AG08395 (cell line): ENCODE results near the gene TAB2.
"Not testable (repeated sequence)": the region's sequence is repeated elsewhere in the genome, so short reads cannot be mapped to it uniquely, and the experiment has no call there.

Experiments
- DNase-seq: peaks from one replicate; pipeline ENCODE4 v3.0.0; 2012; ENCODE audit warnings: mixed read lengths, low spot score

The TAB2 gene

GRCh38 chr6:149444360-149445094, 127.0 kb downstream of the TAB2 start:
- DNase-seq, result not testable (repeated sequence)

DNA sequence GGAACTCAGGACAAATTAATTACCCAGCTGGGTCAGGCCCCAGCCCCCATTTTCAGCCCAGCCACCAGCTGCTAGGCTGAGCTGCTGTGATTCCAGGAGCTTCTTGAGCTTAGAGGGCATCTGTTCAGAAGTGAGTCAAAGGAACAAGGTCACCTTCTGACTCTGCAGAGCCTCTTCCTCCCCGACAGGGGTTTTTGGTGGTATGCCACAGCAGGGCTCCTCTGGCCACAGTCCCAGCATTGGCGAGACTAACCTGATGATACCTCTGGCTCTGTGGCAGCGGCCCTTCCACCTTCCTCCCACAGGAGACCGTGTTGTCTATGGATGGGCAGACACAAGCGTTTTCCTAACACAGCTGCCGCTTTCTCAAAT, 127.6 kb downstream of the TAB2 start:
- no peak for DNase-seq

GRCh38 chr6:149445573-149445972, 128.1 kb downstream of the TAB2 start:
- no peak for DNase-seq

DNA sequence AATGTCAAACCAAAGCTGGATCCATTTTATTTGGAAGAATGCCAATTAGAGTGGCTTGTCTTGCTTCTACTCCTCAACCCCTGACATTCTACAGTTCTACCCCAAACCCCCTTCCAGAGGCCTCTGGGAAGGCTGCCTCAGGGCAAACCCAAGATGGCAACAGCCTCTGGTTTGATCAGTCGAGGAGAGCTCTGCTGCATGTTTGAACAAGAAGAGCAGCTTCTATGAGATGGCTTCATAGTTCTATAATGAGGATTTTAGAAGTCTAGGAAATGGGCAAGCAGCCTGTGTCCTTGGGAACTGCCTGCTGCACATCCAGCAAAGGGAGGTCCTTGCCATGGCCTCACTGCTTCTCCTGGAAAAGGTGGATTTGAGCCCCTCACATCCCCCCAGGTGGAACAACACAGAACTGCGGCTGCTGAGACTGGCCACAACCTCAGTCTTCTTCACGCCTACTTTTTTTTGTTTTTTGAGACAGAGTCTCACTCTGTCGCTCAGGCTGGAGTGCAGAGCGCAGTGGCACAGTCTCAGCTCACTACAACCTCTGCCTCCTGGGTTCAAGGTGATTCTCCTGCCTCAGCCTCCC, 129.4 kb downstream of the TAB2 start:
- no peak for DNase-seq

GRCh38 chr6:149448821-149449453, 131.4 kb downstream of the TAB2 start:
- DNase-seq, result no peak

- no peak for DNase-seq
Measured at GRCh38 chr6:149449831-149450678, 132.5 kb downstream of the TAB2 start.

DNA sequence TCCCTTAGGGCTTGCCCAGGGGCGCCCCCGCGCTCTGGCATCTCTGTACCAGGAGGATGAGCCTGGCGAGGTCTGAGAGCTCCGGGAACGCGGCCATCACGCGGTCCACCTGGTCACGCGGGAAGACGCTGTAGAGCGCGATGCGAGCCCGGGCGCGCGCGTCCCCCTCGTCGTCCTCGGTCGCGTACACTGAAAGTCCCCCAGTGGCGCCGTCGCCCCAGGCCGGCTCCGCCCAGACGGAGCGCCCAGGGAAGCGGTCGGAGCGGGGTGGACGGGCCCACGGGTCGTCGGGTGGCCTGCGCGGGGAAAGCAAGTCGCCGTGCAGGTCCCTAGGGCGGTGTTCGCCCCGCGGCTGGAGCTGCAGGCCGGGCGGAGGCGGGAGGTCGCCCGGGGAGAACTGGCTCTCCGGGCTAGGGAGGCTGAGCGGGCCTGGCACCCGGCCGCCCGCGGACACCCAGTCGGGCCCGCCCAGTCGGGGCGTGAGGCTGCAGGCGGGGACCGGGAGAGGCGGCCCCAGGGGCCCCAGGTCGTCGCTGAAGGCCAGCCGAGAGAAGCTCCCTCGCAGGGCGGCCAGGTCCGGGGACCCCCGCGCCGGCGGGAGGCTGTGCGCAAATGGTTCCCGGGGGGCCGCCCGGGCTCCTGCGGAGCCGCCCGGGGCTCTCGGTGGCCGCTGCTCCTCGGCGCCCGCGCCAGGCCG, 133.3 kb downstream of the TAB2 start:
- DNase-seq, result peak; percentile 47

DNA sequence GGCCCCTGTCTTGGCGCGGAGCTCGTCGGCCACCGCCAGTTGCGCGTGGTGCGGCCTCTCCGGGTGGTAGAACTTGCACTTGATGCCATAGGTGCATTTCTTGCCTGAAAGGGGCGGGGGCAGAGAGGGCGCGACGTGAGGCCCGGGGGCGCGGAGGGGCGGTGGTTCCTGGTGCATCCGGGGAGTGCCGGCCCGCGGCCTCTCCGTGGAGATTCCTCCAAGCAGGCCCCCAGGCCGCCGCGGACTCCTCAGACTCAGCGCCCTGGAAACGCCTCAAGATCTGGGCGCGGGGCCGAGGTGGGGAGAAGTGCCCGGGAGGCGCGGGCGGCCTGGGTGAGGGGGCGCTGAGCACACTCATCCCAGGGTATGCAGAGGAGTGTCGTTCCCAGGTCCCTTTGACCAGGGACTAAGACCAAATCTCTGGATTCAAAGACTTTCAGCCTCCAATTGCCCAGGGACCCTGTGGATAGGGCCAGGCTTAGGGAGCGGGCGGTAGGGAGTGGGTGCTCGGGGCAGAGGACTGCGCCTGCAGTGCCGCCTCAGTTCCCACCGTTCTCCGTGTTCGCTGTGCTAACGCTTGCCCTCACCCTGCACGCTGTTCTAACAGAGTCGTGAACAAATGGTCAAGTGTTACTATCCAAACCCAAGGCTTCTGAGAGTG, 134.0 kb downstream of the TAB2 start:
- DNase-seq, result peak; percentile 14

GRCh38 chr6:149452037-149452939, 134.8 kb downstream of the TAB2 start:
- DNase-seq, result no peak

- DNase-seq, result no peak
Measured at GRCh38 chr6:149453597-149454345, 136.3 kb downstream of the TAB2 start.

GRCh38 chr6:149454346-149454848, 136.9 kb downstream of the TAB2 start:
- DNase-seq, result peak; percentile 97

DNA sequence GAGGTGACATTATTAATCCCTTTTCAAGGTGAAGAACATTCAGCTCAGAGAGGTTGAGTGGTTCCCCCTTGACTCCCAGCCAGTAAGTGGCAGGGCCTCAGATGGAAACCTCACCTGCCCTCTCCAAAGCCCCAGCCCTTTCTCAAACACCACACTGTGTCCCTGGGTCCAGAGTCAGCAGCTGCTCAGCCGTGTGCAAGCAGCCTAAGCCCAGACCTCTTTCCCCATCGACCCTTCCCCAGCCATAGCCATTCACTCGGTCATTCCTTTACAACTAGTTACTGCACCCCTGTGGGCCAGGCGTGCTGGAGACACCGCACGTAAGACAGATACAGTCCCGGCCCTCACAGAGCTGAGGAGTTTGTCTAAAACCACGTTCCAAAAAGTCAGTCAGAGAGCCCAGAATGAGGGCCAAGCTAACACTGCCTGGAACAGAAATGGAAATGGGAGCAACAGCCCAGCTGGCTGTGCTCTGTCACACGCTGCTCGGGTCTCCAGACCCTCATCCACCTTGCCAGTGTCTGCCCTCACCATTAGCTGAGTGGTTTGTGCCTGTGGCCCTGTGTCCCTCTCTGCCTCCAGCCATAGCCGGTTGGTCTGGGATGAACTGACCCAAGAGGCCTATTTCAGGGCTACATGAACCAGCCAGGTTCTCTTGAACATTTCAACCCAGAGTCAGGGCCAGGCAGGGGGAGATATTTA, 137.7 kb downstream of the TAB2 start:
- DNase-seq, result no peak

DNA sequence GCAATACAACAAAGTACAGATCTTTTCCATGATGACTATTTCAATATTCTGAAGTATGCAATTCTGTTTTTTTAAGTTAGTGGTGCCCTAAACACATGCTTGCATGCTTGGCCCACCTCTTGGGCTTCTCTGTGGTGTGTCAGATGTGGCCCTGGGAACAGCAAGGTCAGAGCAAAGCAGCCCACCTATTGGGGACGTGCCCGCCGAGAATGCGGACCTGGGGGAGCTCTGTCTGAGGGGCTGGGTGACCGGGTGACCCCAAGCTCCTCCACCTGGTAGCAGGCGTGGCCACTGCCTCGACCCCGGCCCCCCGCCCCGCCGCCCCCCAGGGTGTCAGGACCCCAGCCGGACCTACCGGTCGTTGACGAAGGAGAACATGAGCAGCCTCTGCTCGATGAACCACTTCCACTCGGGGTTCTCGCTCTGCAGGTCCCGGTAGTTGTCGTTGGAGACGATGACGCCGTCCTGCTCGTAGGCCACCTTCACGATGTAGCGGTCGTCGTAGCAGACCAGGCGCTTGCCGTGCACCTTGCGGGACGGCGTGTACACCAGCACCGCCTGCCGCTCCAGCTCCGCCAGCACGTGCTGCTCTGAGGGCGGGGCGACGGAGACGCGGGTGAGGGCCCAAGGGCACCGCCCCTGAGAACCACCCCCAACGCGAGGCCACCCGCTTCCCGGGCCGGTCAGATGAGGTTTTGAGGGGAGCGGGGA, 139.0 kb downstream of the TAB2 start:
- no peak for DNase-seq

DNA sequence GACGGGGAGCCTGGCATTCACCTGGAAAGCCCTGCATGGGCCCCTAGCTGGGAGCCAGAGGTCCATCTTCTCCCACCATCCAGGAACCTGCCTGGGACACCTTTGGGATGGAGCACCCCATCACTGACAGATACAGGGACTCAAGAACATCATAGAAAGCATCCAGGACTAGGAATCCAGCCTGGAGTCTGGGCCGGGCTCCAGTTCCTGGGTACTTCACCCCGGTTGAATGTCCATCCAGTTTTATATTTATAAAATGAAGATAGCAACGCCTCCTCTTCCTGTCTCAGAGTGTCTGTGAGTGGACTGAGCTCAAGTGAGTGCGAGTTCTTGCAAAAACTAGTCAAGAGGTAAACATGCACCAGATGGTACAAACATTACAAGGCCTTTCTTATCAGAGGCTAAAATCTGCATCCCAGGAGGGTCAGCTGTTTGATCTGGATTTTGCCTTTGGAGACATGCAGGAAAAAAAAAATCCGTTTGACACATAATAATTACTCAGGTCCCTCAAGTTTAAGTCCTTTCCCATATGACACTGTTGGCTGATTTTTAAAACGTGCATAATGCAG, 139.9 kb downstream of the TAB2 start:
- DNase-seq, result no peak

GRCh38 chr6:149458196-149458595, 140.7 kb downstream of the TAB2 start:
- DNase-seq, result no peak

GRCh38 chr6:149458806-149459205, 141.3 kb downstream of the TAB2 start:
- no peak for DNase-seq

- DNase-seq, result no peak
Measured at GRCh38 chr6:149459761-149460160, 142.2 kb downstream of the TAB2 start.

- not testable (repeated sequence) for DNase-seq
Measured at GRCh38 chr6:149460249-149460648, 142.7 kb downstream of the TAB2 start.
